ENCODE measurements around the gene UMODL1.
"Not testable (repeated sequence)": the region's sequence is repeated elsewhere in the genome, so short reads cannot be mapped to it uniquely, and the experiment has no call there.

Gene UMODL1

DNA sequence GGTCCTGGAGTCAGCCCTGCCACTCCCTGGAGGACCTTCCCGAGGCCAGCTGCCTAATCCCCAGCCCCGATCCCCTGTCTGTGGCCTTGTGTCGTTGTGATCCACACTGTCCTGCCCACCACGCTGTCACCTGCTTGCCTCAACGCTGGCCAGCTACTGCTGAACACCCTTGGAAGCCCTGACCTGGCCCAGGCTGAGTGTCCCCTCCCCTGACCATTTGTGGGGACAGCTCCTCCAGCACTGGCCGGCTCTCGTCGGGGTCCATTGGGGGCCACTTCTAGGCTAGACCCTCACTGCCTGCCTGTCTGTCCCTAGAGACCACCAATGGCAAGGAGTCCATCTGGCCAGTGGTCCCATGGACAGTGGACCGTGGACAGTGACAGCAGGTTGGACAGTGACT, 12.0 kb upstream of the UMODL1 start:
- no peak for DNase-seq (ENCODE audit: low read depth, low spot score)

DNA sequence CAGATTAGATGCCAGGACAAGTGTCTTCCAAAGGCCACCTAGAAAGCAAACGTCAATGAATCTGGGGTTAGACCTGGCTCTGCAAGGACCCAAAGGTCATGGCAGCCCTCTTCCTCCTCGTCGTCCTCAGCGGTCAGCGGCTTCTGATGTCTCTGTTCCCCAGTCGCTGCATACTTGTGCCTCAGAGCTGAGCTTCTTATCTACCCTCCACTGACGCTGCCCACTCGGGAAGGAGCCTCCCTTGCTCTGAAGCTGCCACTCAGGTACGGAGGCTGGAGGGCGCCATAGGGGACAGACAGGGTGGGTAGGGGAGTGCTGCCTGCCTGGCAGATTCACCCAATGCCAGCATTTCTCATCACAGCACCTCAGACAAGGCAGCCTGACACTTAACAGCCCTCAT, 11.4 kb upstream of the UMODL1 start:
- DNase-seq (ENCODE audit: low read depth, low spot score): no peak

- no peak for DNase-seq (ENCODE audit: low read depth, low spot score)
These were observed 11.0 kb upstream of the UMODL1 start for GRCh38 chr21:42060166-42060565.

GRCh38 chr21:42061195-42061985, 9.7 kb upstream of the UMODL1 start:
- no peak for DNase-seq (ENCODE audit: low read depth, low spot score)

DNA sequence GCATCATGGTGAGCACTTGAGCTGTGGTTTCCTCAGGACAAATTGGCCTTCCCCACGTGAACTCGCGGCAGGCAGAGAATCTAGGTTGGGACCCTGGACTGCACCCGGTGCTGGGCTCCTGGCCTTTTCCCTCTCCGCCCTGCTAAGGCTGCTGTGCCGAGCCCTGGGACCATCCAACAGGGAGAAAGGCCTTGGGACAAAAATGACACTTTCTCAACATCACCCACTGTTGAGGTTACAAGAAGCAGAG, 9.2 kb upstream of the UMODL1 start:
- DNase-seq (ENCODE audit: low read depth, low spot score): no peak

DNA sequence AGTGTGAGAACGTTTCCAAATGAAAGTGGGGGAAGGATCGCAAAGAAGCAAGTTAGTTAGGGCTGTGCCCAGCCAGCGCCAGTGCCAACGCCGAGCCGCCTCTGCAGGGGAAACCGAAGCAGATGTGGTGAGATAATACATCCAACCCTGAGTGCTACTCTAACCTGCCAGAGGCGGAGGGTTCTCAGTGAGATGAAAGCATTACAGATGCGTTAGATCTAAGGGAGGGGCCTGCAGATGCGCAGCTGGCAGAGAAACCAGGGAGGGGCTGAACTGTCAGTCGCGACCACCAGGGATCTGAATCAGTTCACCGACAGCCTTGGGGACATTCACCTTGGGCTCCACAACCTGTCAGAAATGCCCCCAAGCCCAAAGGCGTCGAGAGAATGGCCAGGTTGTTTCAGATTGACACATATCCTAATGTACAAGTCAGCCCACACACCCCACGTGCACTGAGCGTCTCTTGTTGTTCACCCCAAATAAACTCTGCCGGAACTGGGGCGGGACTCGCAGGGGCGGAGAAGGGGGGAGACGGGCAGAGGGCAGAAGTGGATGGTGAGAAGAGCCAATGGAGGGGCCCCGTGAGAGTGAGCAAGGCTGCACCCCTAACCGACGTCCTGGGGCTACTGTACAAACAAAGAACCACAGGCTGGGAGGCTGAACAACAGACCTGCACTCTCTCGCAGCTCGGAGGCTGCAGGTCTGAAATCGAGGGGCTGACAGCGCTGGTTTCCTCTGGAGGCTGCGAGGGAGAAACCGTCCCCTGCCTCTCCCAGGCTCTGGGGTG, 8.7 kb upstream of the UMODL1 start:
- no peak for DNase-seq (ENCODE audit: low read depth, low spot score)

- DNase-seq (ENCODE audit: low read depth, low spot score): no peak
These were observed 7.9 kb upstream of the UMODL1 start for GRCh38 chr21:42063191-42063570.

DNA sequence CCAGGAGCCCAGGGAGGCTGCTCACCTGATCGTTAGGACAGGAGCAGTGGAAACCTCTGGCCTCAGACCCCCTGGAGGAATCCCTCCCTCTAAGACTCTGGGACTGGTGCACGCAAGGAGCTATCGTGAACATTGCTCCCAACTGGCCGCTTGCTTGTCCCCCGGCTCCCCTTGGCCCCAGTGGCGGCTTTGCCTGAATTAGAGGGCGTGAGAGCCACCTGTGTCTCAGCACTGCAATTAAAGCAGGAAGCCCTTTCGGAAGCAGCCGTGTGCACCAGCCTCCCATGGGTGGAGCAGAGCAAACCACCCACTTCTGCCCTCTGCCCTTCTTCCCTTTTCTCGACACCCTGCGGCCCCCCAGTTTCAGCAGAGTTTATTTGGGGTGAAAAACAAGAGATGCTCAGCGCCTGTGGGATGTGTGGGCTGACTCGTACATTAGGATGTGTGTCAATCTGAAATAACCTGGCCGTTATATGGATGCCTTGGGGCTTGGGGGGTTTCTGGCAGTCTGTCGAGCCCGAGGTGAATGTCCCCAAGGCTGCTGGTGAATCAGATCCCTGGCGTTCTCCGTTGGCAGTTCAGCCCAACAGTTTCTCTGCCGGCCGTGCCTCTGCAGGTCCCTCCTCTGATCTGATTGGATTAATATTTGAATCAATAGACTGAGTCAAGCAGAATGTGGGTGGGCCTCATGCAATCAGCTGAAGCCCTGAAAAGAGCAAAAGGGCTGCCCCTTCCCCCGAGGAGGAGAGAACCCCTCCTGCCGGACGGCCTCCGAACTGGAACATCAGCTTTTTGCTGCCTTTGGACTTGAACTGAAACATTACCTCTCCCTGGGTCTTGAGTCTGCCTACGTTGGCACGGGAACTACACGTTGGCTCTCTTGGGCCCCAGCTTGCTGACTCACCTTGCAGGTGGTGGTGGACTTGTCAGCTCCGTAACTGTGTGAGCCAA, 7.3 kb upstream of the UMODL1 start:
- DNase-seq (ENCODE audit: low read depth, low spot score): no peak

DNA sequence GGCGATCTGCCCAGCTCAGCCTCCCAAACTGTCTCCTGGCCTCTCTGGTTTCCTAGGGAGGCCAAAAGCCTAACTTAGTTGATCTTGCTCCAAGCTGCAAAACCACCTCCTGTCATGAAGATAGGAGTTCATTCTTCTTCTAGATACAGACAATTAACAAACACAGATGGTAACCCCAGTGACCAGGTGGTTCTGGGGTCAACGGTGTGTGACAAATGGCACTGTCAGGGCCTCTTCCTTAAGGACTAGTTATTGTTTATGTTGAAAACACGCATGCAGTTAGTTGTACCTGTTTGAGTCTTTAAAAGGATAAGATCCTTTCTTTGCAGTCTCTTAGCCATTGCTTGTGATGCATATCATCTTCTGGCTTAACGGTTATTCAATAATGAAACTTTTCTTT, 4.6 kb upstream of the UMODL1 start:
- no peak for DNase-seq (ENCODE audit: low read depth, low spot score)

- no peak for DNase-seq (ENCODE audit: low read depth, low spot score)
These were observed 3.4 kb upstream of the UMODL1 start for GRCh38 chr21:42067531-42068255.

DNA sequence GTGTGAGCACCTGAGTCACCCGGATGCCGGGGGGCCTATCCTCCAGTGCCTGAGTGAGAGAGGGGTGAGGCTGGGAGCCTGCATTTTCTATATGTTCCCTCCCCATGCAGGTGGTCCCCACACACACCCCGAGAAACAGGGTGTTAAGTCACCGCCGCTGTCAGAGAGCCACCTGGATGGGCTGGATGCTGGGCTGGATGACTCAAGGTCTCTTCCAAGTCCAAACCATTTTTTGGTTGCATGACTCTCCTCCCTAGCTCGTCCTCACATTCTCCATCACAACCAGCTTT, 2.9 kb upstream of the UMODL1 start:
- no peak for DNase-seq (ENCODE audit: low read depth, low spot score)

- DNase-seq (ENCODE audit: low read depth, low spot score): no peak
These were observed 2.5 kb upstream of the UMODL1 start for GRCh38 chr21:42068592-42068991.

GRCh38 chr21:42069327-42069726, 1.8 kb upstream of the UMODL1 start:
- DNase-seq (ENCODE audit: low read depth, low spot score): no peak

DNA sequence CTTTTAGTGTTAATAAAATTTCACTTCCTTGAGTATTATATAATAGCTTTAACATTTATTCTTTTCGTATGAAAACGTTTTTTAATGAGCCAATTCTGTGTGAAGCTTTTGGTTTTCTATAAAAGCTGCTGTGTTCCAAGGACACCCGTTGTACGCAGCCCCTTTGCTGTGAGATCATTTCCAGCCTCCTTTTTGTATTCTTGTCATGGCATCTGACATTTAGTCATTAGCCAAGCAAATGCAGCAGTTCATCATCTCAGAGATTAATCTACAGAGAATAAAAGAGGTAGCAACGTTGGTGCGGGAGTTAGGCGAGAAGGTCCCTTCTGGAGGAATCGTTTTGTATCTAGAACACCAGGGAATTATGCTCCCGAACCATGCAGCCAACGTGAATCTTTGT, 1.3 kb upstream of the UMODL1 start:
- no peak for DNase-seq (ENCODE audit: low read depth, low spot score)

GRCh38 chr21:42073145-42074099, 2.3 kb downstream of the UMODL1 start:
- DNase-seq (ENCODE audit: low read depth, low spot score): no peak

DNA sequence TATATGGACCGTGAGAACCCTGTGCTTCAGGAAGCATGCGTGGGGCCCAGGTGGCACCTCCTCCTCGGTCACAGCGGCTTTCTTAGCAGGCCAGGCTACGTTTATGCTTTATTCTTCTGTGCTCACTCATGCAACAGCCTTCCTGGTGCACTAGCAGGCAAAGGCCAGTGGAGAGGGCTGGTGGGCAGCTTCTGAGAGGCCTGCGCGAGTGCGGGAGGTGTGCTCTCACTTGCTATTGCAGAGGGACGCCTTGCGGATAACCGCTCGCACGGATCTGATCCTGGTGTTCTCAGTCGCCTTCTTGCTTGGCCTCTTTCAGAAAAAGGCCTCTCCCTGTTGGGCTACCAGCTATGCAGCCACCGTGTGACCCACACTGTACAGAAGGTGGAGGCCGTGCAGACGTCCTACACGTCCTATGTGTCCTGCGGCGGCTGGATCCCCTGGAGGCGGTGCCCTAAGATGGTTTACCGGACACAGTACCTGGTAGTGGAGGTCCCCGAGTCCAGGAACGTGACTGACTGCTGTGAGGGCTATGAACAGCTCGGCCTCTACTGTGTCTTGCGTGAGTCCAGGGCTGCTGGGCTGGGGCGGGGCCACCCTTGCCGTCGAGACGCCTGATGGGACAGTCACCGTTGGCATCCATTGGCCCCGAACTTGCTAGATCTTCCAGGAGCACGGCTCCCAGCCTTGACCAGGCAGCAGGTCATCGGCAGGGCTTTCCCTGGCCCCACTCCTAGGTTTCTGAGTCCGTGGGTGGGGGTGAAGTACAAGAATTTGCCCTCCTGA, 4.8 kb downstream of the UMODL1 start:
- DNase-seq (ENCODE audit: low read depth, low spot score): no peak

- DNase-seq (ENCODE audit: low read depth, low spot score): not testable (repeated sequence)
These were observed 6.6 kb downstream of the UMODL1 start for GRCh38 chr21:42077685-42078238.

GRCh38 chr21:42078247-42079007, 7.3 kb downstream of the UMODL1 start:
- DNase-seq (ENCODE audit: low read depth, low spot score): not testable (repeated sequence)
